Activated T-cell treated with anti-CD3 and anti-CD28 coated beads, Interleukin-2, amount 50 U/mL, for 24 hours (primary cell): Measurements from ENCODE around the gene MAST4.

ENCODE experiments used
- DNase-seq: peaks from one replicate; pipeline ENCODE4 v3.0.0-alpha.2; 2020
- H3K27ac Mint-ChIP-seq: 2 replicates; pipeline ENCODE4 v1.8.0; 2020; ENCODE audit warnings: mild to moderate bottlenecking, mixed read lengths
- H3K27me3 Mint-ChIP-seq: 2 replicates; pipeline ENCODE4 v1.8.0; 2020; ENCODE audit warnings: mixed read lengths
- H3K36me3 Mint-ChIP-seq: 2 replicates; pipeline ENCODE4 v1.8.0; 2020; ENCODE audit warnings: low read depth, mixed read lengths
- H3K4me1 Mint-ChIP-seq: 2 replicates; pipeline ENCODE4 v1.8.0; 2020; ENCODE audit warnings: low read depth, mixed read lengths
- H3K4me3 Mint-ChIP-seq: 2 replicates; pipeline ENCODE4 v1.8.0; 2020; ENCODE audit warnings: mild to moderate bottlenecking, moderate library complexity, mixed read lengths
- H3K9me3 Mint-ChIP-seq: 2 replicates; pipeline ENCODE4 v1.8.0; 2020; ENCODE audit warnings: mixed read lengths

The MAST4 gene

DNA sequence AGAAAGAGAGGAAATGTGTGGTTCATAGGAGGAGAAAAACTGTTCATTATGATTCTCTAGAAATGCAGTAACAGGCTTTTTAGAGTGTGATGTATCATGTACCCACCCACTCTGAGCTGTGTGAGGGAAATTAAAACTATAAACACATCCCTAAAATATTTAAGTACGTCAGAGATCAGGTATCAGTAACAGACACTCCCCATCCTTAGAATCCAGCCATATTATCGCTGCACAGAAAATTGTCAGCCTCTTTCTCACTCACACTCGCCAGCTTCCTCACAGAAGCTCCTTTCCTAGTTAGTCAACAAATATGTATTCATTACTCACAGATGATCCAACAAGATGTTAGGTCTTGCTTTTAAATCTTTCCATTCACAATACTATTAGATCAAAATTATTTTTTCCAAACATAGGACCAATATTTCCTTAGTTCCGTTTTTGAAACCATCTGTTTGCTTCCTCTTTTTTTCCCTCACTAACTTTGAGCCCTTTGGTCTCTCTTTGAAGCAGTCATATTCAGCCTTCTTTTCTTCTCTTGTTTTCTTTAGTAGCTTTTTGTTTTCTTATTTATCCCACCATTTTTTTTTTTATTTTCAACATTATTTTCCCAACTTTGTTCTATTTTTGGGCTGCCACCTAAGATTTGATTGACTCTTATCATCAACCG lies 13.6 kb upstream of the MAST4 start:
- DNase-seq: no peak
- Mint-ChIP-seq H3K4me3 (no peak overlapping the region), H3K27me3 (peaks cover 33% of the 10 kb centered on the region), H3K27ac (no peak overlapping the region), H3K36me3 (no peaks in the 10 kb centered on the region), H3K9me3 (no peaks in the 10 kb centered on the region), H3K4me1 (no peaks in the 10 kb centered on the region)

DNA sequence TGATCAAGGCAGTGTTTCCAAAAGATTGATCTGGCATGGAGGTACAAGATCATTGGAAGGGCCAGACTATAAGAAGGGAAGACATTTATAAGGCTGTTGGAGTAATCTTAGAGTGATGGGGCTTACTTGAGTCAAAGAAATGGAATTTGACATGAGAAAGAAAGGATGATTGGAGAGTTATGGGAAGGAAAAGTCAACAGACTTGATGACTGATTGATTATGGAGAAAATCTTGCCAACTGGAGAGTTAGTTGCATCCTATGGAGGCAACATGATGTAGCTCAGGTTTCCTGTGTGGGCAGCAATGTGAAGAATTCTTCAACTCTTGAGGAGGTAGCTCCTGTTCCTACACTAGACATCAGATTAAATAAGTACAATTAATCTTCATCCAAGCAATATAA lies 10.9 kb upstream of the MAST4 start:
- Mint-ChIP-seq H3K9me3 (no peaks in the 10 kb centered on the region), H3K4me3 (no peak overlapping the region), H3K4me1 (no peaks in the 10 kb centered on the region), H3K36me3 (no peaks in the 10 kb centered on the region), H3K27ac (no peak overlapping the region), H3K27me3 (peaks cover 32% of the 10 kb centered on the region)
- no peak for DNase-seq

DNA sequence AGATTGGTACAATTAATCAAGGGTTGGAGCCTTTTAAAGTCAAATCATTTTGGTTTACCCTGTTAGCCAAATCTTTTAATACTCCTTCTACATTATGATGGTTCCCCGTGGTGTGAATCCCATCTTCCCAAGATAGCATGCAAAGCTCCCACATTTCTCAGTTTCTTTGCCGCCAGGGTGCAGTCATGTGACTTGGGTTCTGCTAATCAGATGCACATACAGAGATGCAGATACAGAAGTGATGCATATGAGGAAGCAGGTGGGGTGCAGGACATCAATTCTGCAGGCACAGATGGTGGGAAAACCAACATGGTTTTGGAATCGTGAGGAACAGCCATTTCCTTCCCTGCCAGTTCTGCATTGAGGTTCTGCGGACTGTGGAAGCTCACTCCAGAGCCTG lies 8.4 kb upstream of the MAST4 start:
- peaks cover 41% of the 10 kb centered on the region for H3K27me3 Mint-ChIP-seq

DNA sequence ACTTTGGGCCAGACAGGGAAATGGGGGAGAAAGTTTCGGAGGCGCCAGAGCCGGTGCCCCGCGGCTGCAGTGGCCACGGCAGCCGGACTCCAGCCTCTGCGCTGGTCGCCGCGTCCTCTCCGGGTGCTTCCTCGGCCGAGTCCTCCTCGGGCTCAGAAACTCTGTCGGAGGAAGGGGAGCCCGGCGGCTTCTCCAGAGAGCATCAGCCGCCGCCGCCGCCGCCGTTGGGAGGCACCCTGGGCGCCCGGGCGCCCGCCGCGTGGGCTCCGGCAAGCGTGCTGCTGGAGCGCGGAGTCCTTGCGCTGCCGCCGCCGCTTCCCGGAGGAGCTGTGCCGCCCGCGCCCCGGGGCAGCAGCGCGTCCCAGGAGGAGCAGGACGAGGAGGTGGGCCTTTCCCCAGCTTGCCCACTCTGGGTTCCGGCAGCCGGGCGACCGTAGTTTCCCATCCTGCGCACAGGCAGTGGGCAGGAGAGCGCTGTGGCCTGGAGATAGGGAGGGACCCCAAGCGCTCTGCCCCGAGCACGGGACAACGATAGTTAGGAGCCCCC lies 516 bp downstream of the MAST4 start:
- H3K4me3 Mint-ChIP-seq: peak overlapping the region; percentile 68
- peak; percentile 43 for DNase-seq
- H3K27me3 Mint-ChIP-seq: peaks cover 82% of the 10 kb centered on the region

More for the DNA sequence above, 8.4 kb upstream of the MAST4 start:
- no peaks in the 10 kb centered on the region for H3K4me1 Mint-ChIP-seq
- no peak for DNase-seq
- no peaks in the 10 kb centered on the region for H3K9me3 Mint-ChIP-seq
- no peaks in the 10 kb centered on the region for H3K36me3 Mint-ChIP-seq
- no peak overlapping the region for H3K4me3 Mint-ChIP-seq
- H3K27ac Mint-ChIP-seq: no peak overlapping the region

DNA sequence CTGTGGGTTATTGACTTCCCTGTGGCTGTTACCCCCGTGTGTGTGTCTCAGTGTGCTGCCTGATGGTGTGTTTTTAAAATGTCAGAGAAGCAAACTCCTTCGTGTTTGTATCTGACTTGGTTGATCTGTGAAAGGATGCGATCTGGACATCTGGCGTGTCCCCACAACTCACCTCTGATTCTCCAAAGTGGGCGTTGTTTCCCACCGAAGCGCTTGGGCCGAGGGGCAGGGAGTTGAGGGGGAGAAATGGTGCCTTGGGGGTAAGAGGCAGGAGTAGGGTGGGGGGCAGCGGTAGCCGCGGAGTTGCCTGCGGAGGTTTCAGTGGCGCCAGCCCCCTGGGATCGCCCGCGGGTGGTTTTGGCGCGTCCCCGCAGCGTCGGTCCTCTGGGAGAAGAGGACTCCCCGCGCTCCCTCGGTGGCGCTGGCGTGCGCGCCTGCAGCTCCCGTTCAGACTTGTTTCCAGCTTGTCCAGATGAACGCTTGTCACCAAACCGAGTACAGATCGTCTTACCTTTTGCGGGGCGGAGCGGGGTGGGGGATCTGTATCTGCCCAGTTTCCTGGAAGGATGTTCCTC lies 1.1 kb downstream of the MAST4 start:
- Mint-ChIP-seq H3K36me3 (no peaks in the 10 kb centered on the region), H3K27ac (no peak overlapping the region), H3K27me3 (peaks cover 80% of the 10 kb centered on the region), H3K4me1 (peaks cover 14% of the 10 kb centered on the region), H3K9me3 (no peaks in the 10 kb centered on the region), H3K4me3 (peak overlapping the region; percentile 68)
- peak; percentile 34 for DNase-seq

More for the DNA sequence above, 516 bp downstream of the MAST4 start:
- no peaks in the 10 kb centered on the region for H3K9me3 Mint-ChIP-seq
- no peaks in the 10 kb centered on the region for H3K36me3 Mint-ChIP-seq
- no peak overlapping the region for H3K27ac Mint-ChIP-seq
- peaks cover 14% of the 10 kb centered on the region for H3K4me1 Mint-ChIP-seq

DNA sequence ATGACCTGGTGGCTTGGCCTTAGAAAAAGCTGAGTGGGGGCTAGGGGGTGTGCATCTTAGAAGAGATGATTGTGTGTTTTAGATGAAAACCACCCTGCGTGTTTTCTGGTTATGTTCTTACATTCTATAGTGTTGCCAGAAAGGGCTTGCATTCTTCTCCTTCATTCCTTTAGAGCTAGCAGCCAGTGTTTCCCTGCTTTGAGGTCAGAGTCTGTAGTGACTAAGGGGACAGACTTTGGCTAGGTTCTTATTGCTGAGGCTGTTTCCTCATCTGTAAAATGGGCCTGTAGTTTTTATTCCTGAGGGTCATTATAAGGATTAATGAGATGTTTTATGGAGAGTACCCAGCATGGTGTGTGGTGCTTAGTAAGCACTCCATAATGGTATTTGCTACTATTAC lies 6.4 kb downstream of the MAST4 start:
- no peaks in the 10 kb centered on the region for H3K9me3 Mint-ChIP-seq
- no peak overlapping the region for H3K4me3 Mint-ChIP-seq
- DNase-seq: no peak
- H3K4me1 Mint-ChIP-seq: peaks cover 3% of the 10 kb centered on the region
- H3K27me3 Mint-ChIP-seq: peaks cover 68% of the 10 kb centered on the region
- H3K36me3 Mint-ChIP-seq: no peaks in the 10 kb centered on the region
- H3K27ac Mint-ChIP-seq: no peak overlapping the region

DNA sequence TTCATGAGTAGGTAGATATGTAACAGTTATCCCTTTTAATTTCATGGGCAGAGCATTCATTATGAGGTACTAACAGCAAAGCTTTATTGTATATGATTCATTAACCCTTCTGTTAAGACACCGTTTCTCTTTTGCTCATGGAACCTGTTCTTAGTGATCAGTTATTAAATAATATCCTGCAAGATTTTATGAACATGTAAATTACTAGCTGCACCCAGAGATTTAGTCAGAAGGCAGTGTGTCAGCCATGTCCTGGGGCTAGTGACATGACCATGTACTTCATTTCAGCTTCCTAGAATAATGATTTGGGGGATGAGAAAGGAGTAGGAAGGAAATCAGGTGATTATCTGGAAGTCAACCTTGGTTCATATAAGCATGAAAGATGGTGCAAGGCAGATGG lies 7.0 kb downstream of the MAST4 start:
- H3K4me3 Mint-ChIP-seq: no peak overlapping the region
- H3K9me3 Mint-ChIP-seq: no peaks in the 10 kb centered on the region
- no peaks in the 10 kb centered on the region for H3K4me1 Mint-ChIP-seq
- no peaks in the 10 kb centered on the region for H3K36me3 Mint-ChIP-seq
- no peak overlapping the region for H3K27ac Mint-ChIP-seq
- peaks cover 62% of the 10 kb centered on the region for H3K27me3 Mint-ChIP-seq
- DNase-seq: no peak

DNA sequence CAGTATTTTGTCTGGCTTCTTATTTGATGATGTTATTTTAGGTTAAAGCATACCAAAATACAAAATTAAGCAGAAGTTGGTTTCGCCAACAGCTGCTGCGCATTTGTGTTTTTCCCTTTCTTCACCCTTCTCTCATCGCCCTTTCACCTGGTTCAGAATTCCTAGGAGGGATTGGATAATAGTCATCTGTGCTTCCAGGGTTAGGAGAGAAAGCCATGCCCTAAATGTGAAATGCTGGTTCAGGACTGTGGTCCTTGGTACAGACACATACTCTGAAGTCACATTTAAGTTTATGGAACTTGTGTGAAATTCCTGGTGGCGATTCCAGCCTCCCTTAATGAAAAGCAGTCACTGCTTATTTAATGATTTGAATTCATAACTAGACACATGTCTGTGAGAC lies 7.7 kb downstream of the MAST4 start:
- no peaks in the 10 kb centered on the region for H3K4me1 Mint-ChIP-seq
- no peak overlapping the region for H3K4me3 Mint-ChIP-seq
- H3K27ac Mint-ChIP-seq: no peak overlapping the region
- no peaks in the 10 kb centered on the region for H3K9me3 Mint-ChIP-seq
- no peak for DNase-seq
- peaks cover 60% of the 10 kb centered on the region for H3K27me3 Mint-ChIP-seq
- H3K36me3 Mint-ChIP-seq: no peaks in the 10 kb centered on the region

DNA sequence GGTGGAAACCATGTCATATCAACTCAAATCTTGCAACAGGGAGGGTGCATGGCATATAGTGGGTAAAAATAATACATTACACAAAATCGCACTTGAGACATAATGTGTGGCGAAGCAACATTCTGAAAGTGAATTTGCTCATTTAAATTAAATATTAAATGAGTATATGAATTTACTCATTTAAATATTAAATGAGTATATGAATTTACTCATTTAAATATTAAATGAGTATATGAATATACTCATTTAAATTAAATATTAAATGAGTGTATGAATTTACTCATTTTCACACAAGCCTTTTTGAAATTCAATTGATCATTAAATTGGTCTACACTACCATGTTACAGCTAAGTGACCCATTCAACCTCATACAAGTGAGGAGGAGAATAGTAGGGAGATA lies 10.5 kb downstream of the MAST4 start:
- Mint-ChIP-seq H3K4me1 (no peaks in the 10 kb centered on the region), H3K36me3 (no peaks in the 10 kb centered on the region)

DNA sequence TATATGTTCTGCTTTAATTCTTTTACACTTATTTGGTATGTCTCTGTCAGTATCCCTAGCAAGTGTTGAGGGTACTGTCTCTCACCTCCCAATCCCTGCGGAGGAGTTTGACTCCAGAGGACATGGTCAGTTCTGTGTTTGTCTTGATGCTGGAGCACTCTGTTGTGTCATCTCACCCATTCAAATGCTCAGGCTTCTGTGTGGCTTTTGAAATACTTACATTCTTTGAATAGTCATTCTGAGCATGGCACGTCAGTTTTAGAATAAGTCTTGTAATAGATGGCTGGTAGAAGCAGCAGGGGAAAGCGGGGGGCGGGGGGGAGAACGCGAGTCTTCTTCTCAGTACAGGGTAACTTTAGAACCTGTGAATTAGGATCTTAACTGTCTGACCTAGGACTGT lies 12.3 kb downstream of the MAST4 start:
- H3K27ac Mint-ChIP-seq: no peak overlapping the region
- H3K27me3 Mint-ChIP-seq: peaks cover 46% of the 10 kb centered on the region
- no peaks in the 10 kb centered on the region for H3K36me3 Mint-ChIP-seq
- H3K9me3 Mint-ChIP-seq: no peaks in the 10 kb centered on the region
- no peaks in the 10 kb centered on the region for H3K4me1 Mint-ChIP-seq
- no peak for DNase-seq
- H3K4me3 Mint-ChIP-seq: no peak overlapping the region

More for the DNA sequence above, 10.5 kb downstream of the MAST4 start:
- Mint-ChIP-seq H3K27ac (no peak overlapping the region), H3K27me3 (peaks cover 50% of the 10 kb centered on the region), H3K4me3 (no peak overlapping the region), H3K9me3 (no peaks in the 10 kb centered on the region)
- DNase-seq: no peak

DNA sequence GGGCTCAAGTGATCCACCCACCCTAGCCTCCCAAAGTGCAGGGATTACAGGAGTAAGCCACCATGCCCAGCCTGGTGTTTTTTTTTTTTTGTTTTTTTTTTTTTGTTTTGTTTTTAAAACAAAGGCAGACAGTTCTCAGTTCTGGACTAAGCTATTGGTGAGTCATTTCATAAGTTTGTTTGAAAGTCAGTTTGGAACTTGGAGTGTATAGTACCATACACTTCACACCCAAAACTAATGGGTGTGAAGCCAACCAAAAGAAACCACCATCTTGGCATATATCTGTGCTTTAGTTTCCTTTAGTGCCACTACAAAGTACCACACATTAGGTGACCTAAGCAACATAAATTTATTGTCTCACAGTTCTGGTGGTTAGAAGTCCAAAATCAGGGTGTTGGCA lies 13.4 kb downstream of the MAST4 start:
- no peak overlapping the region for H3K4me3 Mint-ChIP-seq

DNA sequence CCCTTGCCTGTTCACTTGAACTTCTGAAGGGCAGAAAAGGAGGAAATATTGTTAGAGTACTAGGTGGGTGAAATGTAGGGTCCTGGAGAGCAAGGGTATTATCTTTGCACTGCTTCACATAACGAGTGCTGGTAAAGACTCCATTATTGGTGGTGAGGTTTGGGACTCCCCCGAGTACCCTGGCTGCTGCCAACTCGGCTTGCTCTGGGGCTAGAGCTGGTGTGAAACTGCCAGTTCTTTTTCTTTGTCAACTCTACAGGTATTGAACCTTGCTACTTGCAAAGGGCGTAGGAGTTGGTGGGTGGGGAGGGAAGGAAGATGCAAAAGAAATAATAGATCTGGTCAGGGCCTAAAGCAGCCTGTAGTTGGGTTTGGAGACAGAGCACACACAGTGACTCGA lies 16.0 kb downstream of the MAST4 start:
- no peak overlapping the region for H3K27ac Mint-ChIP-seq
- H3K4me3 Mint-ChIP-seq: no peak overlapping the region

More for the DNA sequence above, 13.4 kb downstream of the MAST4 start:
- Mint-ChIP-seq H3K27me3 (peaks cover 49% of the 10 kb centered on the region), H3K4me1 (no peaks in the 10 kb centered on the region), H3K36me3 (no peaks in the 10 kb centered on the region), H3K27ac (no peak overlapping the region), H3K9me3 (no peaks in the 10 kb centered on the region)
- DNase-seq: no peak

DNA sequence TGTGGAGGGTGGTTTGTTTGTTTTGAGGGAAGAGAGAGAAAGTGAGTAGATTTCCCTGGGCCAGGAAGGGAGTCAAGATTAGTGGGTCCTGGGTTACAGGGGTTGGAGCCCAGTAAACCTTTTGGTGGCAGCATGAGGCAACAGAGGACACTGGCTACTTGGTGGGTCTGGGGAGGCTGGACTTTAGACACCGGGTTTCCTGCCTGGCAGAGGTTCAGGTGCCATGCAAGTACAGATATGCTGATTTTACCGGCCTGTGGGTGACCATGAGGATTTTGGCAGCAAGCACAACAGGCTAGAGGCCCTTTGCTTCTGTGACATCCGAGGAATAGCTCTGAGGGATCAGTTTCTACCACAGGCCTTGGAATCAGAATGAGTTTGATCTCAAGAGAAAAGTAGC lies 18.9 kb downstream of the MAST4 start:
- H3K36me3 Mint-ChIP-seq: no peaks in the 10 kb centered on the region
- H3K27ac Mint-ChIP-seq: no peak overlapping the region
- no peak overlapping the region for H3K4me3 Mint-ChIP-seq
- DNase-seq: no peak
- peaks cover 34% of the 10 kb centered on the region for H3K27me3 Mint-ChIP-seq
- no peaks in the 10 kb centered on the region for H3K9me3 Mint-ChIP-seq
- H3K4me1 Mint-ChIP-seq: peaks cover 11% of the 10 kb centered on the region

More for the DNA sequence above, 16.0 kb downstream of the MAST4 start:
- Mint-ChIP-seq H3K9me3 (no peaks in the 10 kb centered on the region), H3K36me3 (no peaks in the 10 kb centered on the region), H3K4me1 (peaks cover 6% of the 10 kb centered on the region), H3K27me3 (peaks cover 50% of the 10 kb centered on the region)
- no peak for DNase-seq

DNA sequence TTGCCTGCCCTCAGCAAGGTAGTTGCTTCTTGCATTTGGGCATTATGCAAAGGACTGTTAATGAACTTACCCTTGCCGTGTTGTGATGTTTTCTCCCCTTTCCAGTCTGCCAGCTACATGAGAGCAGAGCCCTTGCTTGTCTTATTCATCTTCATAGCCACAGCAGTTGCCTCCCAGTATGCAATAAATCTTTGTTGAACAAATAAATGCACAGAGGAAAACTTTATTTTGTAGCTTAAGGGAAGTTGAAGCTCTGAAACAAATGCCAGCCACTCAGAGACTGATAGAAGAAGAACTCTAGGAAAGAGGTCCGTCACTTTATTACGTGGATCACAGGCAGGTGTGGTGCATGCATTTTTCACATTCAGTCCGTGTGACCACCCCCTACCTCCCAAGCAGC lies 19.7 kb downstream of the MAST4 start:
- H3K36me3 Mint-ChIP-seq: no peaks in the 10 kb centered on the region
- H3K4me1 Mint-ChIP-seq: peaks cover 11% of the 10 kb centered on the region
- peaks cover 32% of the 10 kb centered on the region for H3K27me3 Mint-ChIP-seq
- H3K27ac Mint-ChIP-seq: no peak overlapping the region
- H3K9me3 Mint-ChIP-seq: no peaks in the 10 kb centered on the region
- H3K4me3 Mint-ChIP-seq: no peak overlapping the region
- DNase-seq: no peak

DNA sequence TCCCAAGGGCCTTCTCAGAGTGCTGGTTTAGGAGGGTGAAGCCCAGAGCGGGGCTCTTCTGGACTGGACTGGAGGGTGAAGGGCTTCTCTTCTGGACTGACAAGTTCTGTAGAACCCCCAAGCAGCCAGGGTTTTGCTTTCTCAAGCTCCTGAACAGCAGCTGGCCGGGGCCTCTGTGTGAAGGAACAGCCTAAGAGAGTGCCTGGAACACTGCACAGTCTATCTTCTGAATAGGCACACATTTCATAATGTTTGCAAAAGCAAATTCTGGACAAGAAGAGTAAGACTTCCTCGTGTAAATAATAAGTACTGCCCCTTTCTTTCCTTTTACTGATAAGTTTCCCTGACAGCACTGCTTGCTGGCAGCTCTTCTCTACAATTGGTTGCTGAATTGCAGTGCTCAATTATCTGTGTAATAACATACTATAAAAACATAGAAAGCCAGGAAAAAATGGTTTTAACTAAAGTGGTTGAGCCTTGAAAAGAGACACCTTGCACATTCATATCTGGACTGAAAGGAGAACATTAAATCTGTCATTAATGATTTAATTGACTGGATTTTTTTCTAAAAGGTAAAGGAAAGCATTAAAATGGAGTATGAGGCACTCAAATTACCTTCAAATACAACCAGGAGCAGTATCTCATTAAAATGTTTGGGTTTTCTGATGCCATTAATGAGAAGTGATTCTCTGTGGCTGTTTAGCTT lies 20.5 kb downstream of the MAST4 start:
- H3K27ac Mint-ChIP-seq: no peak overlapping the region
- DNase-seq: no peak

More for the DNA sequence above, 20.5 kb downstream of the MAST4 start:
- no peak overlapping the region for H3K4me3 Mint-ChIP-seq
- H3K4me1 Mint-ChIP-seq: peaks cover 11% of the 10 kb centered on the region
- H3K27me3 Mint-ChIP-seq: peaks cover 26% of the 10 kb centered on the region
- H3K9me3 Mint-ChIP-seq: no peaks in the 10 kb centered on the region
- no peaks in the 10 kb centered on the region for H3K36me3 Mint-ChIP-seq
